Measurements from ENCODE around the gene STRA8. TPM values are rescaled to one million over a fixed set of nuclear protein-coding genes. Genes with fewer than 3 reads are reported as not detected.

Gene STRA8
- total RNA-seq, 3 donors from 2014 or later = not detected

DNA sequence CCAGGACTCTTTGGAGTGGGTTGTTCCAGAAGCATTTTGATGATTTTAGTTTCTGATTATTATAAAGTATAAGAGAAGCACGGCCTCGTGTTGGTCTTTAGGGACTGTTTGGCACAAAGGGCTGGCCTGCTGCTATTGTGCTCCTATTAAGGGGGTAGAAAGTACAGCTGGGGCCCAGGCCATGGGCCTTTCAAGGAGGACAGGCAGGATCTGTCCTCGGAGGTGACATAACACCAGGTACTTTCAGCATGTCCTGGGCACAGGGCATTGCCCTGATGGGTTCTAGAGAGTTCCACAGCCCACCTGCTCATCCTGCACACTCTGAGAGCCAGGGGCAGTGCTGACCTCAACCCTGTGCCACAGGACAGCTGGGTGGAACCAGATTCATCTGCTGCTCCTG, 24.9 kb downstream of the STRA8 start:
- no peaks in the 10 kb centered on the region for H3K36me3 ChIP-seq (ENCODE audit: low read depth)
- H3K4me3 ChIP-seq = no peak overlapping the region
- TF ChIP-seq, protein P1, sequence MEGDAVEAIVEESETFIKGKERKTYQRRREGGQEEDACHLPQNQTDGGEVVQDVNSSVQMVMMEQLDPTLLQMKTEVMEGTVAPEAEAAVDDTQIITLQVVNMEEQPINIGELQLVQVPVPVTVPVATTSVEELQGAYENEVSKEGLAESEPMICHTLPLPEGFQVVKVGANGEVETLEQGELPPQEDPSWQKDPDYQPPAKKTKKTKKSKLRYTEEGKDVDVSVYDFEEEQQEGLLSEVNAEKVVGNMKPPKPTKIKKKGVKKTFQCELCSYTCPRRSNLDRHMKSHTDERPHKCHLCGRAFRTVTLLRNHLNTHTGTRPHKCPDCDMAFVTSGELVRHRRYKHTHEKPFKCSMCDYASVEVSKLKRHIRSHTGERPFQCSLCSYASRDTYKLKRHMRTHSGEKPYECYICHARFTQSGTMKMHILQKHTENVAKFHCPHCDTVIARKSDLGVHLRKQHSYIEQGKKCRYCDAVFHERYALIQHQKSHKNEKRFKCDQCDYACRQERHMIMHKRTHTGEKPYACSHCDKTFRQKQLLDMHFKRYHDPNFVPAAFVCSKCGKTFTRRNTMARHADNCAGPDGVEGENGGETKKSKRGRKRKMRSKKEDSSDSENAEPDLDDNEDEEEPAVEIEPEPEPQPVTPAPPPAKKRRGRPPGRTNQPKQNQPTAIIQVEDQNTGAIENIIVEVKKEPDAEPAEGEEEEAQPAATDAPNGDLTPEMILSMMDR (IDR thresholded peaks at IDR 0.05) = no peak
- H3K4me1 ChIP-seq (ENCODE audit: low read depth) = peaks cover 5% of the 10 kb centered on the region
- no peaks in the 10 kb centered on the region for H3K9me3 ChIP-seq
- intact Hi-C loops (cut with DNase I, micrococcal nuclease) = no loop called here
- DNase-seq (no peak), ATAC-seq (no peak)

DNA sequence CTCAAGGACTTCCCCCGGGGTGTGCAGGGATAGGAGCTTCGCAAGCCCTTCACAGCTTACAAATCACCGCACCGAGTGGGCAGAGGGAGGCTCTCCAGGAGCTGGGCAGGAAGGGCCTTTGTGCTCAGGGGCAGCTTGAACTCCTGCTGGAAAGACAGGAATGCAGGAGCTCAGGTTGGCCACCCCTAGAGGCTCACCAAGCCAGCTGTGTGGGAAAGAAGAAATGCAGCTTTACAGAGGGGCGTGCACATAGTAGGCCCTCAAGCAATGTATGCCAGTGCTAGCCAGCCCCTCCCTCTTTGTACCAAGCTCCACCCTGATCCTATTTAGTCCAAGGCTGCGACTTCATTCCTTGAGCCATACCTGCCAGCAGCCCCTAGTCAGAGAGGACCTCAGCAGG, 26.1 kb downstream of the STRA8 start:
- no peak for ATAC-seq
- H3K36me3 ChIP-seq (ENCODE audit: low read depth) = no peaks in the 10 kb centered on the region
- H3K4me1 ChIP-seq (ENCODE audit: low read depth) = no peaks in the 10 kb centered on the region
- TF ChIP-seq, protein P1 (IDR thresholded peaks at IDR 0.05) = no peak
- H3K4me3 ChIP-seq = no peak overlapping the region
- H3K9me3 ChIP-seq = no peaks in the 10 kb centered on the region
- intact Hi-C loops (cut with DNase I, micrococcal nuclease) = no loop called here
- DNase-seq = no peak

DNA sequence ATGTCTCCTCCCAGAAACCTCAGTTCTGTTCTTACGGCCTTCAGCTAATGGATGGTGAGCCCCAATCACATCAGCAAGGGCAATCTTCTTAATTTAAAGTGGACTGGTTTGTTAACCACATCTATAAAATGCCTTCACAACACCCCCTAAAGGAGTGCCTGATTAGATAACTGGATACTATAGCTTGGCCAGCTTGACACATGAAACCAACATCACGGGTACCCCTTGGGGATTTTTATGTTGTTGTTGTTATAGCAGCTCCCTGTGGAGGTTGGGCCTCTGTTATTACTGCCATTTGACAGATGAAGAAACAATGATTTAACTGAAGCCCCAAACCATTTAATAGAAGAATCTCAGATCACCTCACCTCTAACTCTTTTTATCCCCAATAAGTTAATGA, 26.8 kb downstream of the STRA8 start:
- intact Hi-C loops (cut with DNase I, micrococcal nuclease) = no loop called here
- TF ChIP-seq, protein P1 (IDR thresholded peaks at IDR 0.05) = no peak
- DNase-seq = no peak
- no peaks in the 10 kb centered on the region for H3K9me3 ChIP-seq
- no peak overlapping the region for H3K4me3 ChIP-seq
- no peak for ATAC-seq
- H3K36me3 ChIP-seq (ENCODE audit: low read depth) = no peaks in the 10 kb centered on the region
- no peaks in the 10 kb centered on the region for H3K4me1 ChIP-seq (ENCODE audit: low read depth)

DNA sequence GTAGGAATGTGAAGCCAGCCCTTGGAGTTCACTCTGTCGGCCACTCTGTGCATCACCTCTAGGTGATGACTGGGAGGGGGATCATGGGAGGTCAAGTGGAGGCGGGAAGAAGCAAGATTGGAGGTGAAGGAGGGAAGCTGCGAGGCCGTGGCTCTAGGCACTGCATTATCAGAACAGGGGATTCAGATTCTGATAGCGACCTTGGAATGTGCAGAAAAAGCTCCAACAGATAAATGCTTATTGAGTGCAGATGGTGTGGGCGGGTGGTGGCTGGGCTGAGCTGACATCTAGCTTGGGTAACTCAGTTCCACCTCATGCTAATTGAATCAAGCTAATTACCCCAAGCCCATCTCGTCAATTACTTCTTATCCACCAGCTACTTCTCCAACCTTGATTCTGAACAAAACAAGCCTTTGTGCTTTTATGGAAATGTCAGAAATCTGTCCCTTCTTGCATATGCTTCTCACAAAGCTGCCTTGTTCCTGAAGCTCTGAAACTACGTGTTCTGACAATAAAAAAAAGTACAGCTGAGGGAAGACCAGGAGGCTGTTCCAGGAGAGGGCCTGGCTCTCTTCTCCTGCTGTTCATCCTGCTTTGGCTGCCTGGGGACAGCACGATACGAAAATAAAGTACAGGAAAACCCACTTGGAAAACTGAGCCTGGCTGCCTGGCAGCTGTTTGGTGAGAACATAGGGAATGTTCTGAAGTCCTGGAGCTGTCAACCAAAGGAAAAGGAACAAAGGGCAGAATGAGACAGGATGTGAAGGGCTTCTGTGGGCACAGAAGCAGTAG, 27.5 kb downstream of the STRA8 start:
- intact Hi-C loops (cut with DNase I, micrococcal nuclease) = no loop called here
- TF ChIP-seq, protein P1 (IDR thresholded peaks at IDR 0.05) = no peak
- no peaks in the 10 kb centered on the region for H3K4me1 ChIP-seq (ENCODE audit: low read depth)
- no peak for DNase-seq
- H3K4me3 ChIP-seq = no peak overlapping the region
- no peaks in the 10 kb centered on the region for H3K9me3 ChIP-seq
- H3K36me3 ChIP-seq (ENCODE audit: low read depth) = no peaks in the 10 kb centered on the region
- ATAC-seq = no peak

DNA sequence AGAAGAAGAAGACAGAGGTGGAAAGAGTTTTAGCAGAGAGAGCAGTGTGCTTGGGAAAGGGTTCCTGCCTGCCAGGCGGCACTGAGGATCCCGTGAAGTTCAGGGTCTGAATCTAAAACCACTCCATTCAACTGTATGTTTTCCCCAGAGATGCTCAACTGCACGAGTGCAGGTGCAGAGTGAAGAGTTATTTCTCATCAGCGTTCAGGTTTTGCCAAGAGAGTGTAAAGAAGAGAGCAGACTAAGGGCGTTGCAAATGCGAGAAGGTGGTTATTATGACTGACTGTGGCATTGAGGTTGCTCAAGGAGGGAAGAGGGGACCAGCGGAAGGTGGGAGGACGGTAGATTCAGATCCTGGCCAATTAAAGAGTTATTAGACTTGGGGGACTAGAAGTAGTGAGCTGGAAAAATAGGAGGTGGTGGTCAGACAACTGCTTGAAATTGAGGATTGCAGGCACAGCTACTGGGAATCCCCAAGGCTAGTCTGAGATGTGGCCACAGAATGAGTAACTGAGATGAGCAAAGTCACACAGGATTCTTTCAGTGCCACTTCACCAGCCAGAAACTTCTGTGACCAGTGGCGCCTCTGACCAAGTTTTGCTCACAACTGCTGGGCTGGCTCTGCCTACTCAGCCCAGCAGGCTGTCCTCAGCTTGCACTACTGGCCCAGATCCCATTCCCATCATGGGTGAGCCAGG, 29.1 kb downstream of the STRA8 start:
- DNase-seq (no peak), ATAC-seq (no peak)
- intact Hi-C loops (cut with DNase I, micrococcal nuclease) = no loop called here
- H3K4me3 ChIP-seq = no peak overlapping the region
- no peaks in the 10 kb centered on the region for H3K4me1 ChIP-seq (ENCODE audit: low read depth)
- TF ChIP-seq, protein P1 (IDR thresholded peaks at IDR 0.05) = no peak
- H3K36me3 ChIP-seq (ENCODE audit: low read depth) = no peaks in the 10 kb centered on the region
- H3K9me3 ChIP-seq = no peaks in the 10 kb centered on the region
